MM.1S (cell line): ENCODE results near the gene COX17.

Experiments
- EZH2 ChIP-seq: fragments of 300-600 bp; sonication (generic); optimal IDR thresholded peaks from 2 replicates; pipeline ENCODE3; 2017; ENCODE audit warnings: low read depth, mild to moderate bottlenecking, antibody characterized with exemption, low read length, mixed read lengths
- TF ChIP-seq, protein P1 (sequence below): fragments of 300-600 bp; sonication (generic); IDR thresholded peaks from 2 replicates; pipeline ENCODE4 v1.5.1; 2016; ENCODE audit warnings: antibody characterized with exemption, low read length, mixed read lengths

DNA sequence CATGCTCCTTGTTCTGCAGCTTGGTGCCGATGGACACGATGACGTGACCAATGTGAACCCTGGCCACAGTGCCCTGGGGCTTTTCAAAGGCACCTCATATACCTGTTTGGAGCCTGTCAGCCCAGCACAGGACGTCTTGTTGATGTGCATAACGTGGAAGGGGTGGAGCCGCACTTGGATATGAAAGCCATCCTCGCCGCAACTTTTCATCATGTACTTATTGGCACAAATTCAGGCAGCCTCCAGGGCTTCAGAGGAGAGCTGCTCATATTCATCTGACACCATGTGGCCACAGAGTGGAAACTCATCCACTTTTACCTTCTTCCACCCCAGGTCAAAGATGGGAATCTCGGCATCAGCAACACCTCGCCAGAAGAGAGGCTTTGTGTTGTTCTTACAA is 41.5 kb downstream of the COX17 start:
- TF ChIP-seq, protein P1, sequence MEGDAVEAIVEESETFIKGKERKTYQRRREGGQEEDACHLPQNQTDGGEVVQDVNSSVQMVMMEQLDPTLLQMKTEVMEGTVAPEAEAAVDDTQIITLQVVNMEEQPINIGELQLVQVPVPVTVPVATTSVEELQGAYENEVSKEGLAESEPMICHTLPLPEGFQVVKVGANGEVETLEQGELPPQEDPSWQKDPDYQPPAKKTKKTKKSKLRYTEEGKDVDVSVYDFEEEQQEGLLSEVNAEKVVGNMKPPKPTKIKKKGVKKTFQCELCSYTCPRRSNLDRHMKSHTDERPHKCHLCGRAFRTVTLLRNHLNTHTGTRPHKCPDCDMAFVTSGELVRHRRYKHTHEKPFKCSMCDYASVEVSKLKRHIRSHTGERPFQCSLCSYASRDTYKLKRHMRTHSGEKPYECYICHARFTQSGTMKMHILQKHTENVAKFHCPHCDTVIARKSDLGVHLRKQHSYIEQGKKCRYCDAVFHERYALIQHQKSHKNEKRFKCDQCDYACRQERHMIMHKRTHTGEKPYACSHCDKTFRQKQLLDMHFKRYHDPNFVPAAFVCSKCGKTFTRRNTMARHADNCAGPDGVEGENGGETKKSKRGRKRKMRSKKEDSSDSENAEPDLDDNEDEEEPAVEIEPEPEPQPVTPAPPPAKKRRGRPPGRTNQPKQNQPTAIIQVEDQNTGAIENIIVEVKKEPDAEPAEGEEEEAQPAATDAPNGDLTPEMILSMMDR, result no peak
- TF ChIP-seq EZH2, result no peak
